HG03439 (cell line): Measurements from ENCODE around the gene IL1R1.
"Not testable (repeated sequence)": the region's sequence is repeated elsewhere in the genome, so short reads cannot be mapped to it uniquely, and the experiment has no call there.

Experiments
- ATAC-seq: cut with Tn5 transposase; IDR thresholded peaks from one replicate; pipeline ENCODE4 v1.9.1; 2021; ENCODE audit warnings: mild to moderate bottlenecking, moderate library complexity; ENCODE audit not compliant: unreplicated experiment

IL1R1 gene, protein sequence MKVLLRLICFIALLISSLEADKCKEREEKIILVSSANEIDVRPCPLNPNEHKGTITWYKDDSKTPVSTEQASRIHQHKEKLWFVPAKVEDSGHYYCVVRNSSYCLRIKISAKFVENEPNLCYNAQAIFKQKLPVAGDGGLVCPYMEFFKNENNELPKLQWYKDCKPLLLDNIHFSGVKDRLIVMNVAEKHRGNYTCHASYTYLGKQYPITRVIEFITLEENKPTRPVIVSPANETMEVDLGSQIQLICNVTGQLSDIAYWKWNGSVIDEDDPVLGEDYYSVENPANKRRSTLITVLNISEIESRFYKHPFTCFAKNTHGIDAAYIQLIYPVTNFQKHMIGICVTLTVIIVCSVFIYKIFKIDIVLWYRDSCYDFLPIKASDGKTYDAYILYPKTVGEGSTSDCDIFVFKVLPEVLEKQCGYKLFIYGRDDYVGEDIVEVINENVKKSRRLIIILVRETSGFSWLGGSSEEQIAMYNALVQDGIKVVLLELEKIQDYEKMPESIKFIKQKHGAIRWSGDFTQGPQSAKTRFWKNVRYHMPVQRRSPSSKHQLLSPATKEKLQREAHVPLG

DNA sequence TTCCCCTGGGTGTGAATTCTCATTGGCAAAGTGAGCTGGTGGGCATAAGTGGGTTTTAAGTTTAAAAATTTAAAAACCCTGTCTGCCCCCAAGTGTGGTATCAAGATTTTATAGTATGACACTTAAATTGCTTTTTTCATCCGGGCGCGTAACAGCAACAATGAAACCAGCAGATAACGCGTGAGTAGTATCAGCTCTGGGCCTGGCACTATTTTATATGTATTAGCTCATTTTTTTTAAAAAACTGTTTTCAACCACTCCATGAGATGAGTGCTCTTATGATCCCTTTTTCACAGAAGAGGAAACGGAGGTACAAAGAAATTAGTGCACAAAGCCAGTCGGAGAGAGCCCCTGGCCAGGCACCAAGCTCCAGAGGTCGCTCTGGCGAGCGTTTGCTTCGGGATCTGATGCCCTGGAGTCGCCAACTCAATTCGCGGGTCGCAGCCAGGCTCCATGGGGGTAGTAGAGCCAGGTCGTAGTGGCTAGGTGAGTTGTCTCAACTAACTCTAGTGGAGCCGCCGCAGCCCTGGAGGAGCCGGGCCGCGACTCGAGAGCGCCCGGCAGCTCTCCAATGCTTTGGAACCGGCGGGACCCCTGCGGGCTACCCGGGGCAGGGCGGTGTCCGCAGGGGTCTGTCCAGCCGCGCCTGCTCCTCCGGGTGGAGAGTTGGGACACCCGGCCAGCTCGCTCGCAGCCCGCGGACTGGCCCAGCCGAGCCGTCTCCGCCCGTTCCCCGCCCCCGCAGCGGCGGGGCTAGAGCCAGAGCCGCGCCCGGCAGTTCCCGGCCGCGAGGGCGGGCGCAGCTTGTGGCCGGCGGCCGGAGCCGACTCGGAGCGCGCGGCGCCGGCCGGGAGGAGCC, at the start of gene IL1R1:
Gene IL1R1 (plus strand): TSS at position 777 of the 859 bp plus-strand sequence. CDS start 14,979 bp downstream, outside the sequence.
- no peak for ATAC-seq

DNA sequence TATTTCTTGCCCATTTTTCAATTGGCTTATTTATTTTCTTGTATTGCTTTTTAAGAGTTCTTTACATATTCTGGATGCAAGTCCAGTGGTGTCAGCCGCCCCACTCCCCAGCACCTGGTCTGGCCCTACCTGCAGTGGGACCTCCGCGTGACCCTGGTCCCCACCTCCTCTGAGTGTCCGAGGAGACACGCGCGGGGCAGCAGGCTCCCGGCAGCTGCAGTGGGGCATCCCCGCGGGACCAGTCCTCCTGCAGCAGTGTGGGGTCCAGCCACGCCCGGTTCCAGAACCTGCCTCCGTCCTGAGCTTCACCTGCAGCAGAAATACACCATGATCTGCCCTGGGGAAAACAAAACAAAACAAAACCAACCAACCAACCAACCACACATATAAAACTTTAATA, 48.9 kb upstream of the IL1R1 start:
- no peak for ATAC-seq

DNA sequence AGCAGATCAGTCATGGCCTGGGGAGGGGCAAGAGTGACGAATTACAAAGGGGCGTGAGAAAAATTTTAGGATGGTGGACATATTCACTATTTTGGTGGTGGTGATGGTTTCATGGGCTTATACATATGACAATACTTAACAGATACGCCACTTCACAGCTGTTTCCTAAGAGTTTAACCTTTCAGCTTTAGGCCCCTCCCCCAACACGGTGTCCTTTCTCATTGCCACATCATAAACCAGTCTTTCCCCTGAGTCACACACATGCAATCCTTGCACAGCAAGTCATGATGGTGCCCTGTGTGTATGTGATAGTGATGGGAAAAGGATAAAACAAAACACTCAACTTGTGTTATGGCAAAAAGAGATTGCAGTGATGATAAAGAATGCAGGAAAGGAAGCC, 47.6 kb upstream of the IL1R1 start:
- ATAC-seq: no peak

GRCh38 chr2:102096103-102096502, 46.4 kb upstream of the IL1R1 start:
- no peak for ATAC-seq

DNA sequence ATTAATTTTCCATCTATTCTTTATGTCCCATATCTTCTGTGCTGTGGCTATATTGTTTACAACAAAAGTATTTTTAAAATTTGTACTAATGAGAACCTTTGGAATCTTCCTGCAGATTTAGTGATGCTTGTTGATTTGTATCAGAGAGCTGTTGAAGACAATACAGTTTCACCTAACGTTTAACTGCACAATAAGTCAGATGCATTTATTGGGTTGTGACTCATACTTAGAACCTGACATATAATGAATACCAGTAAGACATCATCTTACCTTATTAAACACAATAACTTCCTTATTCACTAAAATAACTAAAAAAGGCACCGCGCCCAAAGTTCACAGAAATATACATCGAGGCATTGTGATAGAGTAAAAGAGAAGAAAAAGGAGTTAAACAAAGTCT, 43.8 kb upstream of the IL1R1 start:
- ATAC-seq: no peak

- ATAC-seq: no peak
Measured at GRCh38 chr2:102099536-102100298, 42.8 kb upstream of the IL1R1 start.

DNA sequence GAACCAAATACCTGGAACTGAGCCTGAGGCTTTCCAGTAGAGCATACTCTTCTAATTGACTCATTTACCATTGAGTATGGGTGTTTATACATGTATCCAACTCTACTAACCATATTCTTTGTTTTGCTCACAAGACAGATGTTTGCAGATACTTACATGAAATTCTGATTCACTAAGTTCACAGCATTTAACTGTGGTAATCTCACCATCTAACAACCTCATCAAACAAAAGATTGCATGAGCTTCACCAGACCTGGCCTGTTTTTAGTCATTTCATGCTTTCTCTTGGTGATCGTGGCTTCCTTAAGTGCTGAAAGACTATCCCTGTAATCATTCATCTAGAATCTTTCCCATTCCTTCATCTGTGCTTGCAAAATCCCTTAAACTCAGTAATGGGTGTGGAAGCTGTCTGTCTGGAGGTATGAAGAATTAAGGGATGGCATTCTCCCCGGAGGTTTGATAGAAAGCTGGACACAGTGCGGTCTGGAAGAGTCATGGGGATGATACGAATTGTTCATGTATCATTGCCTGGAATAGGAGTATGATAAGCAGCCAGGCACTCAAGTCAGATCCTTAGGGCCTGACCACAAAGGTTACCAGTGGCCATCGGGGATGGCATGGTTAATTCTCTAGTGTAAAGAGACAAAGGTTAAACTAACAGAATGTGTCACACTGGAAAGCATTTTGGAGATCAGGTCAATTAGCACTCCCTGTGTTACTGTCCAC, 42.0 kb upstream of the IL1R1 start:
- no peak for ATAC-seq

DNA sequence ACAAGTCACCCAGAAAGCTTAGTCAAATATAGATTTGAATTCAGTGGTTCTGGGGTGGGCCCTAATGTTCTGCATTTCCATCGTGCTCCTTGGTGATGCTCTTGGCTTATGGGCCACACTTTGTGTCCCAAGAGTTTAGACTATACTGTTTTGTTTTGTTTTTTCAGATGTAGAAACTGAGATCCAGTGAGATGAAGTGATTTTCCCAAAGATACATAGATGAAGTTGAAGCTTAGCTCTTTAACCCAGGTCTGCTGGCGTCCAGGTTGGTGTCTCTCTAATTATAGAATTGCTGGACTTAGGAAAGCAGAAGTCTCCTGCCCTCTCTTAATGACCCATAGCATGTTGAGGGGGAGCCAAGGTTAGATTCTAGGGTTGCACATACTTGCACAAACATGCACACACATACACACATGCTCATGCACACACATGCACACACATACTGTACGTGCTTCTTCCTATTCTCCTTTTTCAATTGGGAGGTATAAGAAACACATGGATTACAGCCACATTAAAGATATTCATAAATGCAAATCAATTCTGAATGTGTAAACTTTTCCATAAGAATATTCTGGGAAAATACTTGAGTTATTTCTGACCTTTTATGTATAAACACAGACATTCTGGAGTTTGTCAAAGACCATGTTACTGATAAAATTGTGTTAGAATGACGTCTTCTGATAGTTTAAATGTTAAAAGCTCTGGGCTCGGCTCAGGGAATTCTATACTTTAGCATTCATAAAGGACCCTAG, 41.3 kb upstream of the IL1R1 start:
- ATAC-seq: no peak

DNA sequence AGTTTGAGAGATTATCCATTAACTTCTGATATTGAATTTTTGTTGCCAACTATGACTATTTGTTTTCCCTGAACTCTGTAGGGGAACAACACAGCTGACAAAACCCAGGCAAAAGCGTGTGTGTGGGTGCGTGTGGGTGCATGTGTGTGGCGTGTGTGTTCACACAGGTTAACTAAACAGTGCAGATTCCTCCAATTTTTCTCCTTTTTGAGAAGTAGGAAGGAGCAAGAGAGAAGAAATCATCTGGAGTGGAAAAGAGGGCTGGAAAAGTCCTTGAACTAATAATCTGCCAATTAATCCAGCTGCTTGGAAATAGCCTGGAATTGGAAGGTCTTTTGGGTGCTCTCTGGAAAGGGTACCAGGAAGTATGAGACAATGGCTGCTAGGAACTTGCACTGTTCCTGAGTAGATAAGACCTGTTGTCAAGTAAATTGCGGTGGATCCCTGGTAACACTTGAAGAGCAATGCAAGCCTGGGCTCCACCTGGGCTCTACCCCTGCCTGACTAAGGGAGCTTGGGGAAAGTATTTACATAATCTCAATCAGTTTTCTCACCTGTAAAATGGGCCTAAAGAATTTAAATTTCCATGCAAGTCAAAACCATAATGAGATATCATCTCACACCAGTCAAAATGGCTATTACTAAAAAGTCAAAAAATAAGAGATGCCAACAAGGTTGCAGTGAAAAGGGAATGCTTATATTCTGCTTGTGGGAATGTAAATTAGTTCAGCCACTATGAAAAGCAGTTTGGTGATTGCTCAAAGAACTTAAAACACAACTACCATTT, 40.5 kb upstream of the IL1R1 start:
- ATAC-seq: no peak

- ATAC-seq: not testable (repeated sequence)
Measured at GRCh38 chr2:102102636-102102948, 40.0 kb upstream of the IL1R1 start.

GRCh38 chr2:102103284-102103683, 39.3 kb upstream of the IL1R1 start:
- ATAC-seq: no peak

DNA sequence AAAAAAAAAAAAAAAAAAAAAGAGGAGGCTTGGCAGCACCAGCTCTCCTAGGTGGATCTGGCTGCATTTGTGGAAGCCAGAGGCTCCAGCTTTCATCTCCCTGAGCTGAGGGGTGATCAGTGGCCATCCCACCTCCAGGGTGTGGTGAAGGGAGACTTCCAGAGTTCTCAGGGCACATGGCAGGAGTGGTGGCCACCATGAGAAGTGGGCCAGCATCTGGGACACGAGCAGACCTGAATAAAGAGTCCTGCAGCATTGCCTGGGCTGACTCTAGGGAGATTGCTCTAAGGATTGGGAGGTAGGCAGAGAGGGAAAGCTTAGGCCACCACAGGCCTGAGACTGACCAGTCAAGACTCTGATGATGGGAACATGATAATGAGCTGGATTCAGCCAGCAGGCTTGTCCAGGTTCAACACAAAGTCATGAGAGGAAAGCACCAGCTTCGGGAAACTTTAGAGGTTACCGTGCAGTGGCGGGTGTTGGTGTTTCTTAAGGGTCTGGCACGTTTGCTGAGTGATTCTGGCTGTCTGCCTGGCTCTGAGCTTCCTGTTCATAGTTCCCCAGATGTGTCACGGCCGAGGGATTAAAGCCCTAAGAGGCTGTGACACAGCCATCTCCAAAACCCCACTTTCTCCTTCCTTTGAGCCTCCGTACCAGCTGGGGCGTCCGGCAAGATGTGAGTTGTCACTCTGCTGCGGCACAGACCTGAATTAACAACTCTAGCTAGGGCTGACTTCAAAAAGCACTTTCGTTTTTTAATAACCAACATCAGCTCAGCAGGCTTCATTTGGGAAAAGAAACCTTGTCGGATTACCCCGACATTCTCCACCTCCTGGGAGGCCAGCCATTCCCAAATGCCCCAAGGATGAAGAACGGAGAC, 38.3 kb upstream of the IL1R1 start:
- peak; percentile 78 for ATAC-seq

DNA sequence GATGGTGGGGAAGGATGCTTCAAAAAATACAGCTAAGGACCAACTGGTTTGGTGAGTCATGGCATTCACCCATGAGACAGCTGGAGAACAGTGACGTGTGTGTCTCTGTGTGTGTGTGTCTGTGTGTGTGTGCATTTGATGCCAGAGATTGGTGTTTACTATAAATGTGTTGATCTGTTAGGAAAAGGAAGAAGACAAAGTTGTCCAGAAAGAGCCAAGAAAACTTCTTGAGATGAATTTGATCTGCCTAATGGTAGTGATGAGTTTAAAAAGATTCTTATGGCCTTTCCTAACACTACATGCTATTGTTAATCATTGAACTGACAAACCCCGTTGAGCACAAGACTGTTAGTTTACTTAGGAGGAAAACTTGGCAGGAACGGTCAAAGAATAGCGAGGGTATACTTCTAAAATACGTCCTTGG, 36.4 kb upstream of the IL1R1 start:
- no peak for ATAC-seq

- ATAC-seq: not testable (repeated sequence)
Measured at GRCh38 chr2:102106813-102107740, 35.5 kb upstream of the IL1R1 start.

GRCh38 chr2:102107741-102108070, 34.8 kb upstream of the IL1R1 start:
- ATAC-seq: no peak

GRCh38 chr2:102109016-102109415, 33.5 kb upstream of the IL1R1 start:
- no peak for ATAC-seq

DNA sequence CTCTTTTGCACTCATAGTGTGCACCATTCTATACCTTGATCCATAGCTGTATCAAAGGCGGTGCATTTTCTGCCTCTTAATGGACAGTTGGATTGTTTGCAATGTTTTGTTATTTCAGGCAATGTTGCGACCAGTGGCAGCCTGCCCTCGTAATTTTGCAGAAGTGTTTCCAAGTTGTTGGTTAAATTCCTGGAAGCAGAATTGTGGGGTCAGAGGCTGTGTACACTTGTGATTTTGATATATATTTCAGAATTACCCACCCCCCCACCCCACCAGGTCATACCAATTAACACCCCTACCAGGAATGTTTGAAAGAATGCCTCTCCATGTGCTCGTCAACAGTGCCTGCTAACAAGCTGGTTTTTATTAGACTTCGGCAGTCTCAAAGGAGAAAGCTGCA, 32.4 kb upstream of the IL1R1 start:
- ATAC-seq: no peak
